G401 (cell line): ENCODE data around the gene FGF3. TPM values are rescaled to one million over a fixed set of nuclear protein-coding genes. Genes with fewer than 3 reads are reported as not detected.
A peak's percentile ranks its signal among the peaks of the same experiment; 100 is the strongest.

Experiments used
- DNase-seq: peaks from one replicate; pipeline ENCODE4 v3.0.0-alpha.2; 2015; ENCODE audit warnings: low spot score
- in situ Hi-C: cut with HindIII; loops from 2 replicates; pipeline ENCODE4 v1.10.0; 2016; ENCODE audit warnings: low sequenced_read_pairs, mixed read lengths
- total RNA-seq: library from RNA; depleted of rRNA; stranded (reverse); fragments of >200 nt; shearing (Covaris generic); gene quantifications from 2 replicates; pipeline ENCODE4 v1.2.3, GENCODE V29; 2014

The FGF3 gene
- total RNA-seq, 1 experiment from 2014 or later = not detected

- in situ Hi-C loops = no loop called here
- no peak for DNase-seq
Observed at GRCh38 chr11:69852056-69852455, 32.8 kb upstream of the FGF3 start.

GRCh38 chr11:69848201-69848600 is 29.0 kb upstream of the FGF3 start:
- in situ Hi-C loops = no loop called here
- no peak for DNase-seq

- DNase-seq = no peak
- in situ Hi-C loops = no loop called here
Observed at GRCh38 chr11:69844396-69844795, 25.2 kb upstream of the FGF3 start.

- in situ Hi-C loops = no loop called here
- DNase-seq = no peak
Observed at GRCh38 chr11:69843529-69843921, 24.3 kb upstream of the FGF3 start.

GRCh38 chr11:69842746-69843528 is 23.7 kb upstream of the FGF3 start:
- DNase-seq = no peak
- in situ Hi-C loops = no loop called here

GRCh38 chr11:69841859-69842698 is 22.9 kb upstream of the FGF3 start:
- in situ Hi-C loops = no loop called here
- peak; percentile 26 for DNase-seq

GRCh38 chr11:69841170-69841858 is 22.1 kb upstream of the FGF3 start:
- DNase-seq = no peak
- in situ Hi-C loops = no loop called here

GRCh38 chr11:69840371-69841169 is 21.4 kb upstream of the FGF3 start:
- in situ Hi-C loops = no loop called here
- no peak for DNase-seq

GRCh38 chr11:69839516-69839915 is 20.3 kb upstream of the FGF3 start:
- in situ Hi-C loops = no loop called here
- no peak for DNase-seq

- in situ Hi-C loops = no loop called here
Observed at GRCh38 chr11:69837791-69838190, 18.6 kb upstream of the FGF3 start.

GRCh38 chr11:69836401-69836800 is 17.2 kb upstream of the FGF3 start:
- DNase-seq = no peak
- in situ Hi-C loops = no loop called here

More at GRCh38 chr11:69837791-69838190, 18.6 kb upstream of the FGF3 start:
- DNase-seq = no peak

GRCh38 chr11:69834811-69835800 is 15.9 kb upstream of the FGF3 start:
- in situ Hi-C loops = no loop called here
- no peak for DNase-seq

- in situ Hi-C loops = no loop called here
- DNase-seq = no peak
Observed at GRCh38 chr11:69834251-69834650, 15.0 kb upstream of the FGF3 start.

- no peak for DNase-seq
- in situ Hi-C loops = no loop called here
Observed at GRCh38 chr11:69832561-69833413, 13.6 kb upstream of the FGF3 start.

- DNase-seq = no peak
- in situ Hi-C loops = no loop called here
Observed at GRCh38 chr11:69831985-69832384, 12.8 kb upstream of the FGF3 start.

- in situ Hi-C loops = no loop called here
- DNase-seq = no peak
Observed at GRCh38 chr11:69830086-69830485, 10.9 kb upstream of the FGF3 start.

GRCh38 chr11:69828971-69829344 is 9.7 kb upstream of the FGF3 start:
- in situ Hi-C loops = no loop called here
- DNase-seq = no peak
